ENCODE data around the gene HSF2BP. TPM values are rescaled to one million over a fixed set of nuclear protein-coding genes. Genes with fewer than 3 reads are reported as not detected.

The HSF2BP gene
- polyA plus RNA-seq, 1 donor (not counting 4 experiments of a cell fraction or from before 2014, with no cell fraction given): 6.1 TPM

GRCh38 chr21:43648171-43648570 lies 11.1 kb downstream of the HSF2BP start:
- dilution Hi-C loops (cut with MboI; ENCODE audit: extremely low pct_ligation_motif_present, low sequenced_read_pairs): no loop called here
- no peaks in the 10 kb centered on the region for H3K9me1 ChIP-seq (ENCODE audit: control insufficient read depth, extremely low read depth, insufficient read depth, low read length)

GRCh38 chr21:43646550-43647260 lies 12.6 kb downstream of the HSF2BP start:
- Histone ChIP-seq H3K4me2 (ENCODE audit: control insufficient read depth, extremely low read depth, insufficient read depth, low read depth, low read length) (peak overlapping the region; percentile 61), H2AFZ (ENCODE audit: control insufficient read depth, low read length) (no peak overlapping the region), H3K9me3 (ENCODE audit: control insufficient read depth, low read depth, low read length) (no peaks in the 10 kb centered on the region), H3K4me3 (ENCODE audit: control insufficient read depth in 2 of 3, extremely low read depth in 1 of 3, insufficient read depth in 2 of 3, low read depth in 1 of 3, low read length in 3 of 3) (no peak overlapping the region), H3K36me3 (ENCODE audit: control insufficient read depth in 2 of 2, extremely low read depth in 1 of 2, insufficient read depth in 2 of 2, low read length in 2 of 2) (no peaks in the 10 kb centered on the region), H3K27me3 (ENCODE audit: control insufficient read depth, extremely low read depth, insufficient read depth, low read length) (no peaks in the 10 kb centered on the region), H3K4me1 (ENCODE audit: control insufficient read depth, extremely low read depth, insufficient read depth, low read length) (peaks cover 26% of the 10 kb centered on the region), H3K79me2 (ENCODE audit: control insufficient read depth, insufficient read depth, low read length) (no peaks in the 10 kb centered on the region), H3K9ac (ENCODE audit: control insufficient read depth, extremely low read depth, insufficient read depth, low read length) (peak overlapping the region; percentile 29), H4K20me1 (ENCODE audit: control insufficient read depth, extremely low read depth, insufficient read depth, low read length) (no peaks in the 10 kb centered on the region), H3K27ac (ENCODE audit: control insufficient read depth, insufficient read depth, low read length) (peak overlapping the region; percentile 55), H3K9me1 (ENCODE audit: control insufficient read depth, extremely low read depth, insufficient read depth, low read length) (no peaks in the 10 kb centered on the region)
- FAIRE-seq (peak; percentile 92), DNase-seq (ENCODE audit: low read depth, low spot score) (peak; percentile 80)
- dilution Hi-C loops (cut with MboI; ENCODE audit: extremely low pct_ligation_motif_present, low sequenced_read_pairs): no loop called here
- TF ChIP-seq EZH2 (IDR thresholded peaks at IDR 0.05; ENCODE audit: low read length) (no peak), CTCF (optimal IDR thresholded peaks at IDR 0.05 in 1 of 3, IDR thresholded peaks at IDR 0.05 in 1 of 3, conservative IDR thresholded peaks at IDR 0.05 in 1 of 3; ENCODE audit: extremely low read depth in 1 of 3, insufficient read depth in 2 of 3, low read length in 3 of 3) (peak; percentile 95 to 100 (median 99))

More at GRCh38 chr21:43648171-43648570, 11.1 kb downstream of the HSF2BP start:
- Histone ChIP-seq H3K9ac (ENCODE audit: control insufficient read depth, extremely low read depth, insufficient read depth, low read length) (no peak overlapping the region), H3K4me2 (ENCODE audit: control insufficient read depth, extremely low read depth, insufficient read depth, low read depth, low read length) (no peak overlapping the region), H3K36me3 (ENCODE audit: control insufficient read depth in 2 of 2, extremely low read depth in 1 of 2, insufficient read depth in 2 of 2, low read length in 2 of 2) (no peaks in the 10 kb centered on the region), H3K27me3 (ENCODE audit: control insufficient read depth, extremely low read depth, insufficient read depth, low read length) (no peaks in the 10 kb centered on the region), H2AFZ (ENCODE audit: control insufficient read depth, low read length) (no peak overlapping the region), H3K9me3 (ENCODE audit: control insufficient read depth, low read depth, low read length) (no peaks in the 10 kb centered on the region), H3K4me3 (ENCODE audit: control insufficient read depth in 2 of 3, extremely low read depth in 1 of 3, insufficient read depth in 2 of 3, low read depth in 1 of 3, low read length in 3 of 3) (no peak overlapping the region), H3K4me1 (ENCODE audit: control insufficient read depth, extremely low read depth, insufficient read depth, low read length) (peaks cover 26% of the 10 kb centered on the region), H3K27ac (ENCODE audit: control insufficient read depth, insufficient read depth, low read length) (no peak overlapping the region), H4K20me1 (ENCODE audit: control insufficient read depth, extremely low read depth, insufficient read depth, low read length) (no peaks in the 10 kb centered on the region), H3K79me2 (ENCODE audit: control insufficient read depth, insufficient read depth, low read length) (no peaks in the 10 kb centered on the region)
- FAIRE-seq: no peak
- no peak for DNase-seq (ENCODE audit: low read depth, low spot score)
- no peak for TF ChIP-seq CTCF (optimal IDR thresholded peaks at IDR 0.05 in 1 of 3, IDR thresholded peaks at IDR 0.05 in 1 of 3, conservative IDR thresholded peaks at IDR 0.05 in 1 of 3; ENCODE audit: extremely low read depth in 1 of 3, insufficient read depth in 2 of 3, low read length in 3 of 3)
- no peak for TF ChIP-seq EZH2 (IDR thresholded peaks at IDR 0.05; ENCODE audit: low read length)
